ENCODE measurements around the gene CTSF.

The CTSF gene

DNA sequence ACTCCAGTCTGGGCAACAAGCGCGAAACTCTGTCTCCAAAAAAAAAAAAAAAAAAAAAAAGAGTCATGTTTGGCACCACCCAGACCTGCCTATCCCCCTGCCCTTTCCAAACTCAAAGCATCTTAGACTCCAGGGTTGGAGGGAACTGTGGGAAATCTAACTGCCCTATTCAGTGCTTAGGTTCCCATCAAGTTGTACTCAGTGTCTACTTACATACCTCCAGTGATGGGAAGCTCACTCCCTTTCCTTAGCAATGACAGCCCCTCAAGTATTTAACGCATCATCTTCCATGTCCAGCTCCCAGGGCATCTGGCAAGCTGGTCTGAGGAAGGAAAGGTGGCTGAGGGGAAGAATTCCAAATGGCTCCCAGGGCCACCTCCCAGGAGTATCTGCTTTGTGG is 18.7 kb downstream of the CTSF start:
- H3K27me3 Mint-ChIP-seq (ENCODE audit: low read depth, poor library complexity), result no peaks in the 10 kb centered on the region
- H3K4me3 Mint-ChIP-seq, result no peak overlapping the region
- no peak for DNase-seq
- H3K9me3 Mint-ChIP-seq, result no peaks in the 10 kb centered on the region
- peaks cover 50% of the 10 kb centered on the region for H3K4me1 Mint-ChIP-seq
- H3K27ac Mint-ChIP-seq, result no peak overlapping the region
- peaks cover 25% of the 10 kb centered on the region for H3K36me3 Mint-ChIP-seq (ENCODE audit: low read depth)
- no peak for TF ChIP-seq CTCF (IDR thresholded peaks at IDR 0.05)

DNA sequence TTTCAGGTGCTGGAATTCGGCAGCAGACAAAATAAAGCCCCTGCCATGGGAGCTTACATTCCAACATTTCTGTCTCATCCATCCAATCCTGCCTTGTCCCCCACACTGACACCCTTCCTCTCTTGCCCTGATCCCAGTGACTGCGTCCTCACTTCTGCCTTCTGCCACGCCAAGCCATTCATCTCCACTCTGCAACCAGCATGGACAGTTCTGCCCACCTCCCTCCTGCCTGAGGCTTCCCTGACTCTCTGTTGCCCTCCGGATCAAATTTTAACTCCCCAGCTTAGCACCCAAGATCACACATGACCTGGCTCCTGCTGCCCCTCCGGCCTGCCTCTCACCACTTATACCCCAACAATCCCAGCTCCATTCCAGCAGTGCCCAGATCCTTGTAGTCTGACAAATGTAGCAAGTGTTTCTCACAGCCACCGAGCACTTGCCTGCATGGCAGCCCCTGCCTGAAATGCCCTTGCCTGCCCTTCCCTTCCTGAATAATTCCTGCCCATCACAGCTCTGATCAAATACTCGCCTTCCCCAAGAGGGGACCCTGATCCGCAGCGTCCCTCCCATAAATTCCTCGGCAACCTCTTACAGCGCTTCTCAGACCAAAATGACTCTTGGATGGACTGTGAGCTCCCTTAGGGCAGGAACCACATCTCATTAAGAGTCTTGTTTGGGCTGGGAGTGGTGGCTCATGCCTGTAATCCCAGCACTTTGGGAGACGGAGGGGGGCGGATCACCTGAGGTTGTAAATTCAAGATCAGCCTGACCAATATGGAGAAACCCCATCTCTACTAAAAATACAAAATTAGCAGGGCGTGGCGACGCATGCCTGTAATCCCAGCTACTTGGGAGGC is 19.4 kb downstream of the CTSF start:
- Mint-ChIP-seq H3K27me3 (ENCODE audit: low read depth, poor library complexity) (no peaks in the 10 kb centered on the region), H3K4me1 (peaks cover 57% of the 10 kb centered on the region), H3K4me3 (peak overlapping the region; percentile 71), H3K36me3 (ENCODE audit: low read depth) (peaks cover 21% of the 10 kb centered on the region), H3K9me3 (no peaks in the 10 kb centered on the region), H3K27ac (peak overlapping the region; percentile 84)
- no peak for TF ChIP-seq CTCF (IDR thresholded peaks at IDR 0.05)
- no peak for DNase-seq

DNA sequence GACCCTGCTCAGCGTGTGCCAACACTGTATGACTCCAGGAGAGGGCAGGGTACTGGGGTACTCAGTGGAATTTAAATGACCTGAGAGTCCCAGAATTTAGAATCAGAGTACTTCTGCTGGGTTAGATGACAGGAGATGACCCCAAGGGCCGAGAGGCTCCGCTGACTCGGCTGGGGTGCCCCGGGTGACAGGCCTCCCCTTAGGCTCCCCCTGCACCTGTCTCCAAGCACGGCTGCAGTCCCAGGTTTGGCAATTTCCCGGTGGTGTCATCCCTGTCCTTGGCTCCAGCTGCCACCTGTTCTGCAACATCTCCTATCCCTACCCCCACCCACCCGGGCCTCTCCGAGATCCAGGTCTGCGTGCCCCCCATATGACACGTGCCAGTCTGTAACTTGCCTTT is 20.4 kb downstream of the CTSF start:
- Mint-ChIP-seq H3K27ac (peak overlapping the region; percentile 84), H3K27me3 (ENCODE audit: low read depth, poor library complexity) (no peaks in the 10 kb centered on the region), H3K4me3 (peak overlapping the region; percentile 71)

DNA sequence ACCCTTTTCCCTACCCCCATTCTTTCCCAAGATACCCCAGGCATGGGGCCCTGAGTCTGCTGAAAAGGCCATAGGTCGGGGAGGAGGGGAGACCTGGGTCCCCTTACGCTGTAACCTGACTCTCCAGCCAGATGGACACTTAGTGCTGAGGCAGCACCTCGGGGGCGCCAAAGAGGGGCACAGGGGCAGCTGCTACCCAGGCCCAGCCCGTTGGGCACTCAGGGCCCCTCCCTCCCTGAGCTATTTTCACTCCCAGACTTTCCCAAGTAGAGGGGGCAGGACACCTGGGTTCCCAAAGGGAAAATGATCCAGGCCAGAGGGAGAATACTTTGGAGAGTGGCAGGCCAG is 20.8 kb downstream of the CTSF start:
- peak; percentile 62 for DNase-seq
- Mint-ChIP-seq H3K4me1 (peaks cover 70% of the 10 kb centered on the region), H3K27me3 (ENCODE audit: low read depth, poor library complexity) (no peaks in the 10 kb centered on the region), H3K27ac (peak overlapping the region; percentile 42), H3K9me3 (no peaks in the 10 kb centered on the region), H3K4me3 (peak overlapping the region; percentile 71), H3K36me3 (ENCODE audit: low read depth) (peaks cover 18% of the 10 kb centered on the region)
- TF ChIP-seq CTCF (IDR thresholded peaks at IDR 0.05), result no peak

More for the DNA sequence above, 20.4 kb downstream of the CTSF start:
- H3K4me1 Mint-ChIP-seq, result peaks cover 66% of the 10 kb centered on the region
- TF ChIP-seq CTCF (IDR thresholded peaks at IDR 0.05), result no peak
- H3K9me3 Mint-ChIP-seq, result no peaks in the 10 kb centered on the region
- H3K36me3 Mint-ChIP-seq (ENCODE audit: low read depth), result peaks cover 21% of the 10 kb centered on the region
- no peak for DNase-seq

- no peaks in the 10 kb centered on the region for H3K9me3 Mint-ChIP-seq
- H3K27me3 Mint-ChIP-seq (ENCODE audit: low read depth, poor library complexity), result no peaks in the 10 kb centered on the region
- H3K36me3 Mint-ChIP-seq (ENCODE audit: low read depth), result peaks cover 16% of the 10 kb centered on the region
- H3K4me1 Mint-ChIP-seq, result peaks cover 75% of the 10 kb centered on the region
- peak overlapping the region; percentile 71 for H3K4me3 Mint-ChIP-seq
- TF ChIP-seq CTCF (IDR thresholded peaks at IDR 0.05), result no peak
- H3K27ac Mint-ChIP-seq, result peak overlapping the region; percentile 57
- DNase-seq, result peak; percentile 41
Observed at GRCh38 chr11:66546966-66547661, 21.3 kb downstream of the CTSF start.

Data from nephron progenitor cell (in vitro differentiated cells).